Measurements from ENCODE around the gene CARMIL3.

CARMIL3 gene

GRCh38 chr14:24032727-24033418 lies 18.9 kb upstream of the CARMIL3 start:
- no peak overlapping the region for H3K27ac ChIP-seq
- TF ChIP-seq ZFX (IDR thresholded peaks at IDR 0.05) (no peak), CTCF (conservative IDR thresholded peaks at IDR 0.05) (no peak)

GRCh38 chr14:24035769-24036168 lies 16.0 kb upstream of the CARMIL3 start:
- H3K27ac ChIP-seq = peak overlapping the region; percentile 72

GRCh38 chr14:24036169-24036962 lies 15.4 kb upstream of the CARMIL3 start:
- peak overlapping the region; percentile 72 for H3K27ac ChIP-seq
- TF ChIP-seq CTCF (conservative IDR thresholded peaks at IDR 0.05) (peak; percentile 71), ZFX (IDR thresholded peaks at IDR 0.05) (no peak)

GRCh38 chr14:24036963-24037657 lies 14.7 kb upstream of the CARMIL3 start:
- peak overlapping the region; percentile 72 for H3K27ac ChIP-seq
- TF ChIP-seq CTCF (conservative IDR thresholded peaks at IDR 0.05) = peak; percentile 35

- no peak for TF ChIP-seq ZFX (IDR thresholded peaks at IDR 0.05)
- TF ChIP-seq CTCF (conservative IDR thresholded peaks at IDR 0.05) = no peak
- H3K27ac ChIP-seq = no peak overlapping the region
Measured at GRCh38 chr14:24037658-24038037, 14.2 kb upstream of the CARMIL3 start.

GRCh38 chr14:24038686-24039085 lies 13.1 kb upstream of the CARMIL3 start:
- TF ChIP-seq CTCF (conservative IDR thresholded peaks at IDR 0.05) (no peak), ZFX (IDR thresholded peaks at IDR 0.05) (no peak)
- no peak overlapping the region for H3K27ac ChIP-seq

GRCh38 chr14:24040692-24041091 lies 11.1 kb upstream of the CARMIL3 start:
- no peak for TF ChIP-seq ZFX (IDR thresholded peaks at IDR 0.05)
- no peak for TF ChIP-seq CTCF (conservative IDR thresholded peaks at IDR 0.05)
- H3K27ac ChIP-seq = no peak overlapping the region

Data from C4-2B (cell line).